ENCODE measurements around the gene DENND5B. TPM values are rescaled to one million over a fixed set of nuclear protein-coding genes. Genes with fewer than 3 reads are reported as not detected.

The DENND5B gene
- total RNA-seq, 4 donors from 2014 or later: 15.7 to 19.1 (median 18.5) TPM

DNA sequence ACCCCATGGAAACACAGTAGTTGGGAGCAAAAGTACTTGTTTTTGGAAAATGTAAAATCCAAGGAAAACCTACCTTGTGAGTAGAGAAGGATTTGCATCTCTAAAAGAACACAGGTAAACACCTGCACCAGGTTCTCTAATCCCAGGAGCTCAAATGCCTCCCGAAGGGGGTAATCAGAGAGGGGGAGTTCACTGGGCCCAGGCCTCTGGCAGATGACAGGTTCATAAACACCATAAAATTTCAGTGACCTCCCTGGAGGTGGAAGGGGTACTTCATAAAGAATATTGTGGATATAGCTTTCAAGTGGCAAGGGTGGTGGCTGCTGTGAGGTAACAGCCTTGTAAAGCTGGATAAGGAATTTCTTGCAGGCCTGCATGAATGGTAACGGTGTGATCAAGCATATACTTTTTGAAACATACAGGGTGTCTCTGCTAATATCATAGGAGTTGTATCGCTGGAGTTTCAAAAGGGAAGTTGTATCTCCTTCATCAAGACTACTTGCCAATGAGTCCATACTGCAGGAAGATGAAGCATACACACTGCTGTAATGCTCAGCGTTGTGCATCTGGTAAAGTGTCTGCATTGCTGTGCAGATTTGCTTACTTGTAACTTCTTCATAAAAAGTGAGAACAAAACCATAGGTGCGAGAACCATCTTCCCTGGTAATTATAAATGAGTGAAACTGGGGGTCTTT, 111.3 kb downstream of the DENND5B start:
- TF ChIP-seq EP300 (IDR thresholded peaks at IDR 0.05) (no peak), POLR2A (IDR thresholded peaks at IDR 0.05; ENCODE audit: low read depth) (no peak), POLR2AphosphoS5 (IDR thresholded peaks at IDR 0.05) (no peak)
- TF ChIP-seq, protein P1, sequence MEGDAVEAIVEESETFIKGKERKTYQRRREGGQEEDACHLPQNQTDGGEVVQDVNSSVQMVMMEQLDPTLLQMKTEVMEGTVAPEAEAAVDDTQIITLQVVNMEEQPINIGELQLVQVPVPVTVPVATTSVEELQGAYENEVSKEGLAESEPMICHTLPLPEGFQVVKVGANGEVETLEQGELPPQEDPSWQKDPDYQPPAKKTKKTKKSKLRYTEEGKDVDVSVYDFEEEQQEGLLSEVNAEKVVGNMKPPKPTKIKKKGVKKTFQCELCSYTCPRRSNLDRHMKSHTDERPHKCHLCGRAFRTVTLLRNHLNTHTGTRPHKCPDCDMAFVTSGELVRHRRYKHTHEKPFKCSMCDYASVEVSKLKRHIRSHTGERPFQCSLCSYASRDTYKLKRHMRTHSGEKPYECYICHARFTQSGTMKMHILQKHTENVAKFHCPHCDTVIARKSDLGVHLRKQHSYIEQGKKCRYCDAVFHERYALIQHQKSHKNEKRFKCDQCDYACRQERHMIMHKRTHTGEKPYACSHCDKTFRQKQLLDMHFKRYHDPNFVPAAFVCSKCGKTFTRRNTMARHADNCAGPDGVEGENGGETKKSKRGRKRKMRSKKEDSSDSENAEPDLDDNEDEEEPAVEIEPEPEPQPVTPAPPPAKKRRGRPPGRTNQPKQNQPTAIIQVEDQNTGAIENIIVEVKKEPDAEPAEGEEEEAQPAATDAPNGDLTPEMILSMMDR (IDR thresholded peaks at IDR 0.05): no peak
- Histone ChIP-seq H3K4me1 (peaks cover 0 to 3% (median 0%) of the 10 kb centered on the region in 4 donors), H3K27me3 (no peaks in the 10 kb centered on the region), H3K27ac (replicated peaks in 1 of 4) (no peak overlapping the region), H3K9me3 (no peaks in the 10 kb centered on the region), H3K36me3 (peaks cover 4 to 34% (median 9%) of the 10 kb centered on the region in 4 donors), H3K4me3 (no peak overlapping the region)
- no peak for DNase-seq (ENCODE audit: extremely low spot score)
- intact Hi-C loops (cut with DNase I): no loop called here
- WGBS: 93% methylated on average over 5 of the region's 5 CpGs

DNA sequence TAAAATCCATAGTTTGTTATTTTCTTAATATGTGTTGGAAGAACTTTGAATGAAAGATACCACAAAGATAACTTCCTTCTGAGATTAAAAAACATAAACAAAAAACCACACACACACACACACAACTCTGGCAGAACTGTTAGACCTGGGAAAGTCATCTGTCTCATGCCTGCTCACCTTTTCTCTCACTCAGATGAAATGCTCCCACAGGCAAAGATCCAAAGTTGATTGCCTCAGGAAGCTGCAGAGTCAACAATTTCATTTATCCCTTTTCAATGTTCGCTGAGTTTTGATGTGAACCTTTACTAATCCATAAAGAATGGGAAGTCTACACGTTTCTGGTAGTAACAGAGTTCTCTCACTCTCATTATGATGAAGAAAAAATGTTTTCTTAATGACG, 112.0 kb downstream of the DENND5B start:
- 88% methylated on average over 3 of the region's 3 CpGs for WGBS
- Histone ChIP-seq H3K4me1 (peaks cover 0 to 3% (median 0%) of the 10 kb centered on the region in 4 donors), H3K27me3 (no peaks in the 10 kb centered on the region), H3K4me3 (no peak overlapping the region), H3K9me3 (no peaks in the 10 kb centered on the region), H3K27ac (replicated peaks in 1 of 4) (no peak overlapping the region), H3K36me3 (peaks cover 4 to 34% (median 9%) of the 10 kb centered on the region in 4 donors)
- intact Hi-C loops (cut with DNase I): no loop called here
- DNase-seq (ENCODE audit: extremely low spot score): no peak
- TF ChIP-seq POLR2AphosphoS5 (IDR thresholded peaks at IDR 0.05) (no peak), POLR2A (IDR thresholded peaks at IDR 0.05; ENCODE audit: low read depth) (no peak), EP300 (IDR thresholded peaks at IDR 0.05) (no peak)
- TF ChIP-seq, protein P1 (IDR thresholded peaks at IDR 0.05): no peak

DNA sequence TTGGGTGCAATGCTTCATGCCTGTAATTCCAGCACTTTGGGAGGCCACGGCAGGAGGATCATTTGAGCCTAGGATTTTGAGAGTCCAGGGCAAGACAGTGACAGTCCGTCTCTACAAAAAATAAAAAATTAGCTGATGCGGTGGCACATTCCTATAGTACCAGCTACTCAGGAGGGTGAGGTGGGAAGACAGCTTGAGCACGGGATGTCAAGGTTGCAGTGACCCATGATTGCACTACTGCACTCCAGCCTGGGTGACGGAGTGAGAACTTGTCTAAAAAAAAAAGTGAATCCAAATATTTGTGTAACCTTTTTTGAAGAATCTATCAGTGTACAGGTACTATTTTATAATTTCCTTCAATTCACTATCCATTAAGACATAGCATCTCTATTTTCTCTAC, 112.5 kb downstream of the DENND5B start:
- Histone ChIP-seq H3K9me3 (no peaks in the 10 kb centered on the region), H3K4me1 (peaks cover 0 to 3% (median 0%) of the 10 kb centered on the region in 4 donors), H3K4me3 (no peak overlapping the region), H3K27ac (replicated peaks in 1 of 4) (no peak overlapping the region), H3K27me3 (no peaks in the 10 kb centered on the region), H3K36me3 (peaks cover 4 to 34% (median 9%) of the 10 kb centered on the region in 4 donors)
- intact Hi-C loops (cut with DNase I): no loop called here
- TF ChIP-seq, protein P1 (IDR thresholded peaks at IDR 0.05): no peak
- TF ChIP-seq EP300 (IDR thresholded peaks at IDR 0.05) (no peak), POLR2A (IDR thresholded peaks at IDR 0.05; ENCODE audit: low read depth) (no peak), POLR2AphosphoS5 (IDR thresholded peaks at IDR 0.05) (no peak)
- no peak for DNase-seq (ENCODE audit: extremely low spot score)
- 92% methylated on average over 5 of the region's 5 CpGs for WGBS

DNA sequence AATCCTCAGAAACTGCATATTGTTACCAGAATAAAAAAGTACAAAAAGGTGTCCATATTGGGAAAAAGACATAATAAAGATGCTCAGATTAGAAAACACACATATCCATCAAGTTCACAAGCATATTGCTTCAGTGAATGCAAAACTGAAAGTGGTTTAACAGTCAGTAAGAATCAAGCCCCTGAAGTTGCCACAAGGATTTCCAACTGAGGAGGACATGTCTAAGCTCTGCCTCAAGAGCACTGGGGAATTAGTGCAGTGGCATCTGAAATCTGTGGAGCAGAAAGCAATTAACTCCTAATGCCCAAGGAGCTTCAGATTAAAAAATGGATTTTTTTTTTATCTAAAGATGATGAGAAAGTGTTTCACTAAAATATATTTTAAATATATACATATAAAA, 113.2 kb downstream of the DENND5B start:
- no peaks in the 10 kb centered on the region for H3K27me3 ChIP-seq
- intact Hi-C loops (cut with DNase I): no loop called here
- TF ChIP-seq EP300 (IDR thresholded peaks at IDR 0.05): no peak
- TF ChIP-seq, protein P1 (IDR thresholded peaks at IDR 0.05): no peak
- no peak for TF ChIP-seq POLR2AphosphoS5 (IDR thresholded peaks at IDR 0.05)
- TF ChIP-seq POLR2A (IDR thresholded peaks at IDR 0.05; ENCODE audit: low read depth): no peak

More for the DNA sequence above, 113.2 kb downstream of the DENND5B start:
- peaks cover 4 to 34% (median 9%) of the 10 kb centered on the region in 4 donors for H3K36me3 ChIP-seq
- H3K4me1 ChIP-seq: peaks cover 0 to 3% (median 0%) of the 10 kb centered on the region in 4 donors
- DNase-seq (ENCODE audit: extremely low spot score): no peak
- H3K4me3 ChIP-seq: no peak overlapping the region
- no peaks in the 10 kb centered on the region for H3K9me3 ChIP-seq
- no peak overlapping the region for H3K27ac ChIP-seq (replicated peaks in 1 of 4)
